H9 (cell line): Measurements from ENCODE around the gene TNFRSF19. TPM values are rescaled to one million over a fixed set of nuclear protein-coding genes. Genes with fewer than 3 reads are reported as not detected.

ENCODE experiments used
- DNase-seq: peaks from one replicate; pipeline ENCODE4 v3.0.0-alpha.2; 2017
- H2AFZ ChIP-seq: one replicate; pipeline ENCODE4 v1.6.1; 2013; ENCODE audit warnings: mild to moderate bottlenecking, low read length, control low read depth, moderate library complexity
- H2AK5ac ChIP-seq: 2 replicates; pipeline ENCODE4 v1.6.1; 2013; ENCODE audit warnings: low read length, control low read depth, mixed read lengths; ENCODE audit not compliant: insufficient read length
- H2BK120ac ChIP-seq: one replicate; pipeline ENCODE4 v1.6.1; 2013; ENCODE audit warnings: low read depth, mild to moderate bottlenecking, low read length, control low read depth, inconsistent platforms; ENCODE audit not compliant: poor library complexity, severe bottlenecking
- H2BK12ac ChIP-seq: 2 replicates; pipeline ENCODE4 v1.6.1; 2013; ENCODE audit warnings: low read length, control low read depth, mixed read lengths, low read depth; ENCODE audit not compliant: insufficient read length
- H2BK15ac ChIP-seq: 2 replicates; pipeline ENCODE4 v1.6.1; 2013; ENCODE audit warnings: low read depth, low read length, control low read depth
- H2BK20ac ChIP-seq: one replicate; pipeline ENCODE4 v1.6.1; 2013; ENCODE audit warnings: low read depth, mild to moderate bottlenecking, low read length, control low read depth, inconsistent platforms; ENCODE audit not compliant: poor library complexity, severe bottlenecking
- H2BK5ac ChIP-seq: 2 replicates; pipeline ENCODE4 v1.6.1; 2013; ENCODE audit warnings: low read length, control low read depth, mixed read lengths; ENCODE audit not compliant: insufficient read length
- H3K14ac ChIP-seq: 2 replicates; pipeline ENCODE4 v1.6.1; 2013; ENCODE audit warnings: low read length, control low read depth; ENCODE audit not compliant: insufficient read depth
- H3K18ac ChIP-seq: 2 replicates; pipeline ENCODE4 v1.6.1; 2013; ENCODE audit warnings: low read depth, mild to moderate bottlenecking, mixed read lengths, low read length, control low read depth; ENCODE audit not compliant: insufficient read length
- H3K23ac ChIP-seq: 2 replicates; pipeline ENCODE4 v1.6.1; 2013; ENCODE audit warnings: low read length, control low read depth, mixed read lengths, low read depth; ENCODE audit not compliant: insufficient read length
- H3K23me2 ChIP-seq: 2 replicates; pipeline ENCODE4 v1.6.1; 2013; ENCODE audit warnings: low read depth, mild to moderate bottlenecking, mixed read lengths, low read length, control low read depth; ENCODE audit not compliant: insufficient read length, poor library complexity, severe bottlenecking
- H3K27ac ChIP-seq: 2 replicates; pipeline ENCODE4 v1.5.1; 2013; ENCODE audit warnings: low read length, control low read depth, mixed read lengths, low read depth; ENCODE audit not compliant: insufficient read length
- H3K27me3 ChIP-seq: 2 replicates; pipeline ENCODE4 v1.6.1; 2013; ENCODE audit warnings: low read length, control low read depth, inconsistent platforms; ENCODE audit not compliant: insufficient read depth
- H3K4ac ChIP-seq: 2 replicates; pipeline ENCODE4 v1.6.1; 2013; ENCODE audit warnings: low read depth, mild to moderate bottlenecking, control low read depth, inconsistent platforms, low read length, moderate library complexity
- H3K4me1 ChIP-seq: 2 replicates; pipeline ENCODE4 v1.6.1; 2013; ENCODE audit warnings: low read length, control low read depth, inconsistent platforms; ENCODE audit not compliant: insufficient read depth
- H3K4me2 ChIP-seq: 2 replicates; pipeline ENCODE4 v1.6.1; 2013; ENCODE audit warnings: low read length, control low read depth, mixed read lengths; ENCODE audit not compliant: insufficient read length, insufficient read depth
- H3K56ac ChIP-seq: 2 replicates; pipeline ENCODE4 v1.6.1; 2013; ENCODE audit warnings: low read depth, mild to moderate bottlenecking, mixed read lengths, low read length, control low read depth; ENCODE audit not compliant: insufficient read length
- H3K79me1 ChIP-seq: 2 replicates; pipeline ENCODE4 v1.6.1; 2013; ENCODE audit warnings: low read depth, mild to moderate bottlenecking, moderate library complexity, low read length, control low read depth, inconsistent platforms; ENCODE audit not compliant: insufficient read depth, poor library complexity, severe bottlenecking
- H3K79me2 ChIP-seq: 2 replicates; pipeline ENCODE4 v1.6.1; 2013; ENCODE audit warnings: low read length, control low read depth, inconsistent platforms; ENCODE audit not compliant: insufficient read depth
- H3K9ac ChIP-seq: 2 replicates; pipeline ENCODE4 v1.6.1; 2013; ENCODE audit warnings: low read length, control low read depth, mixed read lengths; ENCODE audit not compliant: insufficient read length; ENCODE audit errors: extremely low read depth
- H3K9me3 ChIP-seq: one replicate; pipeline ENCODE4 v1.6.1; 2013; ENCODE audit warnings: low read depth, low read length, inconsistent platforms; ENCODE audit not compliant: control insufficient read depth
- H3T11ph ChIP-seq: one replicate; pipeline ENCODE4 v1.6.1; 2013; ENCODE audit warnings: mild to moderate bottlenecking, low read length, control low read depth, inconsistent platforms
- H4K20me1 ChIP-seq: one replicate; pipeline ENCODE4 v1.6.1; 2013; ENCODE audit not compliant: control insufficient read depth, insufficient read length, insufficient read depth
- H4K5ac ChIP-seq: 2 replicates; pipeline ENCODE4 v1.6.1; 2013; ENCODE audit warnings: low read depth, mild to moderate bottlenecking, mixed read lengths, low read length, control low read depth; ENCODE audit not compliant: insufficient read length
- H4K8ac ChIP-seq: replicated peaks from 2 replicates; pipeline ENCODE4 v1.6.1; 2013; ENCODE audit warnings: low read length, control low read depth, mixed read lengths, low read depth; ENCODE audit not compliant: insufficient read length
- H4K91ac ChIP-seq: 2 replicates; pipeline ENCODE4 v1.6.1; 2013; ENCODE audit warnings: low read depth, mild to moderate bottlenecking, moderate library complexity, mixed read lengths, low read length, control low read depth; ENCODE audit not compliant: insufficient read length
- H3K27ac Mint-ChIP-seq, 3 experiments: 2 replicates in 2 of 3; 3 replicates in 1 of 3; pipeline ENCODE4 v1.8.0; 2020 to 2021; ENCODE audit warnings: mixed read lengths in 3 of 3, mild to moderate bottlenecking in 1 of 3, moderate library complexity in 1 of 3
- H3K27me3 Mint-ChIP-seq: 2 replicates; pipeline ENCODE4 v1.8.0; 2021; ENCODE audit warnings: low read depth, mild to moderate bottlenecking, moderate library complexity, mixed read lengths
- H3K36me3 Mint-ChIP-seq, 3 experiments: 2 replicates in 2 of 3; 3 replicates in 1 of 3; pipeline ENCODE4 v1.8.0; 2020 to 2021; ENCODE audit warnings: low read depth in 3 of 3, mixed read lengths in 3 of 3; ENCODE audit not compliant: insufficient read depth in 1 of 3
- H3K4me1 Mint-ChIP-seq, 2 experiments: 2 replicates each; pipeline ENCODE4 v1.8.0; 2020; ENCODE audit warnings: mixed read lengths in 2 of 2
- H3K4me3 Mint-ChIP-seq, 2 experiments: 2 replicates in 1 of 2; 3 replicates in 1 of 2; pipeline ENCODE4 v1.8.0; 2020 to 2021; ENCODE audit warnings: mild to moderate bottlenecking in 2 of 2, mixed read lengths in 2 of 2, moderate library complexity in 1 of 2
- H3K9me3 Mint-ChIP-seq, 2 experiments: 2 replicates in 1 of 2; 3 replicates in 1 of 2; pipeline ENCODE4 v1.8.0; 2020; ENCODE audit warnings: mild to moderate bottlenecking in 2 of 2, mixed read lengths in 2 of 2, moderate library complexity in 1 of 2
- WGBS: extraction: QIAGEN DNeasy Blood & Tissue Kit; methylation state at CpG from one replicate; pipeline ENCODE4 v1.1.7; 2013; ENCODE audit warnings: missing lambda C conversion rate, low lambda C conversion rate, mixed read lengths; ENCODE audit not compliant: insufficient read length; ENCODE audit errors: extremely low coverage; 5-methylcytosine and 5-hydroxymethylcytosine counted together
- total RNA-seq: library from RNA; stranded (reverse); gene quantifications from 2 replicates; pipeline ENCODE4 v1.2.1, GENCODE V29; 2021
- TF ChIP-seq, protein P1 (sequence below): fragments of 200-600 bp; sonication (generic); conservative IDR thresholded peaks from 3 replicates; pipeline ENCODE4 v1.8.0; 2021; ENCODE audit warnings: antibody characterized with exemption, mild to moderate bottlenecking

The TNFRSF19 gene
- total RNA-seq, 1 experiment from 2014 or later = 2.7 TPM

DNA sequence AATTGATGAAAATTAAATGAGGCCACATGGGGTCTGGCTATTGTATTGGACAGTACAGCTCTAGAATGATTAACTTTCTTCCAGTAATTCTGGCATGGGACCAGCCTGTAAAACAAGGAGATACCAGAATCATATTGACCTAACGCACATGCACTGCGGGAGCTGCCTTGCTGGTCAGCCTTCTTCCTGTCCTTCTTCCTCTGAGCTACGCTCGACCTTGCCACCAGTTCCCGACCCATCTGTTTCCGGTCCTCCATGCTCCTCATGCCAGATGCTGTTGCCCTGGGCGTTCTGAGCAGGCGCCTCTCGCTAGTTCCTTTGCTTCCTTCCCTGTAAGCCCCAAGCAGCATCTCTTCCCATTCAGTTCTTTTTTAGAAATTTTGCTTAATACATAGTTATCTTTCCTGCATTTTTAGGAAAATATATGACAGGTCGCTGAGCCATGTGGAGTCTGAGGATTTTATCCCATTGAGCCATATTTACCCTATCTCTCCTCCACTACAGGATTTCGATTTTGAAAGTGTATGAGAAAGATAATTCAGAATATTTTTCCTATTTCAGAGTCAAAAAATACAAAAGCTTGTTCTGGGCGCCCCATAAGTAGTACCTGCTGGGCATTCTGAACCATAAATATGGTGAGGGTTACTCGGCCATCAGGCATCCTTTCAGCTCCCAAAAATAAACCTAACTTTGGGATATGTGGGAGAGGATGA, 38.6 kb downstream of the TNFRSF19 start:
- H3K79me2 ChIP-seq = no peaks in the 10 kb centered on the region
- H3K23me2 ChIP-seq = no peaks in the 10 kb centered on the region
- H3K9ac ChIP-seq = no peak overlapping the region
- no peak overlapping the region for H2AK5ac ChIP-seq
- H3K18ac ChIP-seq = no peak overlapping the region
- DNase-seq = no peak
- H3K23ac ChIP-seq = no peak overlapping the region
- Mint-ChIP-seq H3K27me3 (no peaks in the 10 kb centered on the region), H3K4me1 (peaks cover 21 to 22% of the 10 kb centered on the region in 2 experiments), H3K9me3 (no peaks in the 10 kb centered on the region), H3K27ac (no peak overlapping the region), H3K36me3 (no peaks in the 10 kb centered on the region), H3K4me3 (no peak overlapping the region)
- no peak overlapping the region for H4K91ac ChIP-seq
- H3K9me3 ChIP-seq = no peaks in the 10 kb centered on the region
- H3K4ac ChIP-seq = no peak overlapping the region
- no peak overlapping the region for H3T11ph ChIP-seq
- no peak overlapping the region for H3K56ac ChIP-seq
- H2BK12ac ChIP-seq = no peak overlapping the region
- no peak overlapping the region for H3K27ac ChIP-seq
- H4K8ac ChIP-seq = no peak overlapping the region
- no peaks in the 10 kb centered on the region for H4K20me1 ChIP-seq
- no peak overlapping the region for H4K5ac ChIP-seq
- 0 out of 2 replicates have a peak, but pooled peaks cover 9% of the 10 kb centered on the region for H3K4me1 ChIP-seq
- H2BK20ac ChIP-seq = no peak overlapping the region
- no peaks in the 10 kb centered on the region for H3K27me3 ChIP-seq
- H2BK15ac ChIP-seq = no peak overlapping the region
- no peaks in the 10 kb centered on the region for H3K79me1 ChIP-seq
- no peak overlapping the region for H2AFZ ChIP-seq
- H2BK120ac ChIP-seq = no peak overlapping the region
- no peak overlapping the region for H2BK5ac ChIP-seq
- TF ChIP-seq, protein P1, sequence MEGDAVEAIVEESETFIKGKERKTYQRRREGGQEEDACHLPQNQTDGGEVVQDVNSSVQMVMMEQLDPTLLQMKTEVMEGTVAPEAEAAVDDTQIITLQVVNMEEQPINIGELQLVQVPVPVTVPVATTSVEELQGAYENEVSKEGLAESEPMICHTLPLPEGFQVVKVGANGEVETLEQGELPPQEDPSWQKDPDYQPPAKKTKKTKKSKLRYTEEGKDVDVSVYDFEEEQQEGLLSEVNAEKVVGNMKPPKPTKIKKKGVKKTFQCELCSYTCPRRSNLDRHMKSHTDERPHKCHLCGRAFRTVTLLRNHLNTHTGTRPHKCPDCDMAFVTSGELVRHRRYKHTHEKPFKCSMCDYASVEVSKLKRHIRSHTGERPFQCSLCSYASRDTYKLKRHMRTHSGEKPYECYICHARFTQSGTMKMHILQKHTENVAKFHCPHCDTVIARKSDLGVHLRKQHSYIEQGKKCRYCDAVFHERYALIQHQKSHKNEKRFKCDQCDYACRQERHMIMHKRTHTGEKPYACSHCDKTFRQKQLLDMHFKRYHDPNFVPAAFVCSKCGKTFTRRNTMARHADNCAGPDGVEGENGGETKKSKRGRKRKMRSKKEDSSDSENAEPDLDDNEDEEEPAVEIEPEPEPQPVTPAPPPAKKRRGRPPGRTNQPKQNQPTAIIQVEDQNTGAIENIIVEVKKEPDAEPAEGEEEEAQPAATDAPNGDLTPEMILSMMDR = no peak
- H3K14ac ChIP-seq = no peak overlapping the region
- no CpG with 5 or more reads among the region's 13 CpGs for WGBS
- H3K4me2 ChIP-seq = no peak overlapping the region
